KMS-11 (cell line): ENCODE measurements around the gene ASIC4.

ENCODE experiments used
- H2AFZ ChIP-seq: fragments of 200-600 bp; sonication (generic); 2 replicates; pipeline ENCODE4 v1.6.1; 2016; ENCODE audit warnings: antibody characterized with exemption, mixed run types, low read depth
- H3K27ac ChIP-seq: fragments of 200-600 bp; sonication (generic); 2 replicates; pipeline ENCODE4 v1.6.1; 2016; ENCODE audit warnings: mild to moderate bottlenecking, mixed run types
- H3K27me3 ChIP-seq: fragments of 200-600 bp; sonication (generic); 2 replicates; pipeline ENCODE4 v1.6.1; 2017; ENCODE audit warnings: mild to moderate bottlenecking, low read depth, mixed run types, moderate library complexity; ENCODE audit not compliant: insufficient read depth
- H3K36me3 ChIP-seq: fragments of 200-600 bp; sonication (generic); 2 replicates; pipeline ENCODE4 v1.6.1; 2017; ENCODE audit warnings: mild to moderate bottlenecking, mixed run types; ENCODE audit not compliant: insufficient read depth
- H3K4me1 ChIP-seq: fragments of 200-600 bp; sonication (generic); 2 replicates; pipeline ENCODE4 v1.6.1; 2016; ENCODE audit warnings: mild to moderate bottlenecking, low read depth, mixed run types; ENCODE audit not compliant: poor library complexity, severe bottlenecking
- H3K4me2 ChIP-seq: fragments of 200-600 bp; sonication (generic); 2 replicates; pipeline ENCODE4 v1.7.0; 2016; ENCODE audit warnings: mild to moderate bottlenecking, mixed run types
- H3K4me3 ChIP-seq: fragments of 200-600 bp; sonication (generic); IDR thresholded peaks from 2 replicates; pipeline ENCODE4 v1.6.1; 2017; ENCODE audit warnings: low read depth, low read length, mixed read lengths; ENCODE audit not compliant: insufficient read depth
- H3K79me2 ChIP-seq: fragments of 200-600 bp; sonication (generic); 2 replicates; pipeline ENCODE4 v1.6.1; 2016; ENCODE audit warnings: low read depth, mixed run types; ENCODE audit not compliant: insufficient read depth
- H3K9ac ChIP-seq: fragments of 200-600 bp; sonication (generic); 2 replicates; pipeline ENCODE4 v1.6.1; 2016; ENCODE audit warnings: mild to moderate bottlenecking, mixed run types
- H4K20me1 ChIP-seq: fragments of 200-600 bp; sonication (generic); 2 replicates; pipeline ENCODE4 v1.6.1; 2016; ENCODE audit warnings: mild to moderate bottlenecking, mixed run types; ENCODE audit not compliant: insufficient read depth
- TF ChIP-seq, protein P1 (sequence below): fragments of 200-600 bp; sonication (generic); conservative IDR thresholded peaks from 2 replicates; pipeline ENCODE4 v1.6.1; 2017; ENCODE audit warnings: low read depth, mild to moderate bottlenecking, antibody characterized with exemption, low read length, moderate library complexity, mixed read lengths

The ASIC4 gene

DNA sequence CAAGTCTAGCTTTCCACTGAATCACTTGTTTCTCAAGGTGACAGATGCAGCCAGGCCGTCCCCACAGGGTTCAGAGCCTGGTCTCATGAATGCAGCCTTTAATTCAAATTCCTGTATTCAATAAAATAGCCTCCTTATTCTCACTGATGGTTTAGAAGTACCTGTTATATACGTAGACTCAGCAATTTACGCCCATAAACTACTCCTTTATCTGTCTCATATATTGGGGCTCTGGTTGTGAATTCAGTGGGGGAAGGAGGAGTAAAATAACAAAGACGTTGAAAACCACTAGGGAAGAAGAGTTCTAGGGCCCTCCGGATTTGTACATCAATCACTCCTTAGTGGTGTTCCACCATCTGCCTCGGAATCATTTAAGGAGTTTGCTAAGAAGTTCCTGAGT, 55.4 kb downstream of the ASIC4 start:
- no peaks in the 10 kb centered on the region for H4K20me1 ChIP-seq
- H3K4me1 ChIP-seq = no peaks in the 10 kb centered on the region
- H3K9ac ChIP-seq = no peak overlapping the region
- no peaks in the 10 kb centered on the region for H3K36me3 ChIP-seq
- TF ChIP-seq, protein P1, sequence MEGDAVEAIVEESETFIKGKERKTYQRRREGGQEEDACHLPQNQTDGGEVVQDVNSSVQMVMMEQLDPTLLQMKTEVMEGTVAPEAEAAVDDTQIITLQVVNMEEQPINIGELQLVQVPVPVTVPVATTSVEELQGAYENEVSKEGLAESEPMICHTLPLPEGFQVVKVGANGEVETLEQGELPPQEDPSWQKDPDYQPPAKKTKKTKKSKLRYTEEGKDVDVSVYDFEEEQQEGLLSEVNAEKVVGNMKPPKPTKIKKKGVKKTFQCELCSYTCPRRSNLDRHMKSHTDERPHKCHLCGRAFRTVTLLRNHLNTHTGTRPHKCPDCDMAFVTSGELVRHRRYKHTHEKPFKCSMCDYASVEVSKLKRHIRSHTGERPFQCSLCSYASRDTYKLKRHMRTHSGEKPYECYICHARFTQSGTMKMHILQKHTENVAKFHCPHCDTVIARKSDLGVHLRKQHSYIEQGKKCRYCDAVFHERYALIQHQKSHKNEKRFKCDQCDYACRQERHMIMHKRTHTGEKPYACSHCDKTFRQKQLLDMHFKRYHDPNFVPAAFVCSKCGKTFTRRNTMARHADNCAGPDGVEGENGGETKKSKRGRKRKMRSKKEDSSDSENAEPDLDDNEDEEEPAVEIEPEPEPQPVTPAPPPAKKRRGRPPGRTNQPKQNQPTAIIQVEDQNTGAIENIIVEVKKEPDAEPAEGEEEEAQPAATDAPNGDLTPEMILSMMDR = no peak
- no peaks in the 10 kb centered on the region for H3K79me2 ChIP-seq
- no peak overlapping the region for H2AFZ ChIP-seq
- H3K4me2 ChIP-seq = no peak overlapping the region
- no peak overlapping the region for H3K4me3 ChIP-seq
- H3K27ac ChIP-seq = no peak overlapping the region
- H3K27me3 ChIP-seq = peaks cover 65% of the 10 kb centered on the region

DNA sequence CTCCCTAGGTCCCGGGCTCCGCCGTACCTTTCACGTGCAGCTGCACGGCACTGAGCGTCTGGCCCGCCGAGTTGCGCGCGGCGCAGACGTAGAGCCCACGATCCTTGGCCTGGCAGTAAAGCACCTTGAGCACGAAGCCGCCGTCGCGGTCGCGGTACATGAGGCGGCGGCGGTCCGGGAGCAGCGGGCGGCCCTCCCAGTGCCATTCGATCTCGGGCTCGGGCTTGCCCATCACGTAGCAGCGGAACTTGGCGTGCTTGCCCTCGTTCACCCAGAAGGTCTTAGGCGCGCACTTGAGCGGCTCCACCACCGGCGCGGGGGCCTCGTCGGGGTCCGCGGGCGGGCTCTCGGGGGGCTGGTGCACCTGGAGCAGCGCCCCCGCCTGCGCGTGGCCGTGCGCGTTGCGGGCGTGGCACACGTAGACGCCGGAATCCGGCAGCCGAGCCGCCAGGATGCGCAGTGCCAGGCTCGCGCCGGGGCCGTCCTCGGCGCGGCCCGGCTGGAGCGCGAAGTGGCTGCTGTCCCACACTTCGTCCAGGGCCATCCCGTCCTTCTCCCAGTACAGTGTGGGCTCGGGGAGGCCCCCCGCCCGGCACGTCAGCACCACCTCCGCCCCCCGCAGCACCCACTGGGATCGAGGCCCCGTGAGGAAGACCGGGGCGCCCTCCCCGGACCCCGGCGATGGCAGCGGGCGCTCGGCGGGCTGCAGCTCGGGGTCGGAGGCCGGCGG, 56.1 kb downstream of the ASIC4 start:
- no peaks in the 10 kb centered on the region for H3K4me1 ChIP-seq
- no peak overlapping the region for H3K4me3 ChIP-seq
- no peaks in the 10 kb centered on the region for H3K36me3 ChIP-seq
- H4K20me1 ChIP-seq = no peaks in the 10 kb centered on the region
- TF ChIP-seq, protein P1 = no peak
- no peak overlapping the region for H3K4me2 ChIP-seq
- no peak overlapping the region for H3K27ac ChIP-seq
- no peaks in the 10 kb centered on the region for H3K79me2 ChIP-seq
- no peak overlapping the region for H2AFZ ChIP-seq
- H3K9ac ChIP-seq = no peak overlapping the region
- peaks cover 62% of the 10 kb centered on the region for H3K27me3 ChIP-seq

DNA sequence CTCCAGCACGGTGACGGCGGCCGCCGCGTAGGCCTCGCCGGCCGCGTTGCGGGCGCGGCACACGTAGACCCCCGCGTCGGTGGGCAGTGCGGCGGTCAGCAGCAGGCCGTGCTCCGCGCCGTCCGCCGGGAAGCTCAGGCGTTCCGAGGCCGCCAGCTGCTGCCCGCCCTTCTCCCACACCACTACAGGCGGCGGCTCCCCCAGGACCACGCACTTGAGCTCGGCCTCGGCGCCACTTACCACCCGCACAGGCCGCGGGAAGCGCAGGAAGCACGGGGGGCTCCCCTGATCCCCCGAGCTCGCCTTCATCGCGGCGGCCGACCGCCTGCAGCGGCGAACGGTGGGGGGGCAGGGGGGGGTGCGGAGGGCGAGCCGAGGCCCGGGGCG, 56.6 kb downstream of the ASIC4 start:
- no peaks in the 10 kb centered on the region for H4K20me1 ChIP-seq
- H3K4me2 ChIP-seq = no peak overlapping the region
- no peak overlapping the region for H3K9ac ChIP-seq
- H3K79me2 ChIP-seq = no peaks in the 10 kb centered on the region
- no peak overlapping the region for H3K4me3 ChIP-seq
- H3K27ac ChIP-seq = no peak overlapping the region
- H3K4me1 ChIP-seq = no peaks in the 10 kb centered on the region
- no peak overlapping the region for H2AFZ ChIP-seq
- TF ChIP-seq, protein P1 = no peak
- H3K36me3 ChIP-seq = no peaks in the 10 kb centered on the region
- H3K27me3 ChIP-seq = peaks cover 56% of the 10 kb centered on the region

DNA sequence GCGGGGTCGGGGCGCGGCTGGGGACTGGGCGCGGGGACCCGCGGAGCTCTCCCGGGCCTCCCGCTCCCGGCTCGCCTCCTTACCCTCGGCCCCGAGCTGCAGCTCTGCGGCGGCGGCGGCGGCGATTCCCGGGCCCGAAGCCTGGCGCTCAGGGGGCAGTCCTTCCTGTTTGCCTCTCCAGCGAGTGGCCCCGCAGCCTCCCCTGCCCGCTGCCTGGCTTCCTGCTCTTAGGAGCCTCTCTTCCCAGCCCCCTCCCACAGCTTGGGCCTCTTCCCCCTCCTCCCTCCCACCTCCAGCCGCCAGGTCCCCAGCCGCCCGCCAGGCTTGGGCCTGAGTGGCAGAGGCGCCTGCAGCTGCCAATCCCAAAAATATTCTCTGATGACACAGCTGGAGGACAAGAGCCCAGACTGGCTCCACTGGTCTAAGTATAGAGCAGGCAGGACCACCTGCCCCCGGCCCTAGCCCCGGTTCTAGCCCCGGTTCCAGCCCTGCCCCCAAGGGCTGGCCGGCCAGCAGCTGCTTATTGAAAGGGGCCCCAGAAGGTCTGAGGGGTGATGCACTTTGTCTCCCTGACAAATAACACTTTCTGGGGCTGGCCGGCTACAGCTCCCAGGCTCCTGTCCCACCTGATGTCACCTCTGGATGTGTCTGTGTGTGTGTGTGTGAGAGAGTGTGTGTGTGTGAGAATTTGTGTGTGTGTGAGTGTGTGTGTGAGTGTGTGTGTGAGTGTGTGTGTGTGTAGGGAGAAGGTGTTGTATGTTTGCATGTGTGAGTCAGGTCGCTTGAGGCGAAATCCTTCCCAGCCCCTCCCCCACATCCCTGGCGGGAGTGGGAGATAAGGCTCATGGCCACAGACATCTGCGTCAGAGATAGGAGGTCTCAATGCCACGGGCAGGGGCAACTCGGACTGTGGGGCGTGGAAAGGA, 57.3 kb downstream of the ASIC4 start, which contains the start of gene OBSL1:
Gene OBSL1 (minus strand): TSS at position 229 of the 926 bp plus-strand sequence. CDS start 307 bp downstream, outside the sequence.
- Histone ChIP-seq H3K4me3 (no peak within 1 kb of the TSS), H3K36me3 (no peaks in the 10 kb centered on the region), H3K27ac (no peak within 1 kb of the TSS), H2AFZ (no peak within 1 kb of the TSS), H3K4me2 (no peak within 1 kb of the TSS), H4K20me1 (no peaks in the 10 kb centered on the region), H3K9ac (no peak within 1 kb of the TSS), H3K4me1 (no peaks in the 10 kb centered on the region), H3K27me3 (peaks cover 52% of the 10 kb centered on the region), H3K79me2 (no peaks in the 10 kb centered on the region)
- TF ChIP-seq, protein P1 = no peak
